Measurements from ENCODE around the gene TLK2.

The TLK2 gene

GRCh38 chr17:62617894-62618472 is 139.4 kb downstream of the TLK2 start:
- Histone ChIP-seq H3K4me3 (ENCODE audit: low read depth, low read length) (no peak overlapping the region), H3K27me3 (replicated peaks) (no peaks in the 10 kb centered on the region), H3K36me3 (replicated peaks) (no peaks in the 10 kb centered on the region), H3K27ac (no peak overlapping the region)
- no peak for DNase-seq
- TF ChIP-seq CTCF (IDR thresholded peaks at IDR 0.05; ENCODE audit: low read depth, low read length, missing control alignments), result no peak
- in situ Hi-C loops (cut with HindIII; ENCODE audit: low pct_ligation_motif_present, low sequenced_read_pairs), result no loop called here

GRCh38 chr17:62618647-62619416 is 140.2 kb downstream of the TLK2 start:
- DNase-seq, result no peak
- no peak for TF ChIP-seq CTCF (IDR thresholded peaks at IDR 0.05; ENCODE audit: low read depth, low read length, missing control alignments)
- Histone ChIP-seq H3K4me3 (ENCODE audit: low read depth, low read length) (no peak overlapping the region), H3K27me3 (replicated peaks) (no peaks in the 10 kb centered on the region), H3K36me3 (replicated peaks) (no peaks in the 10 kb centered on the region), H3K27ac (no peak overlapping the region)
- in situ Hi-C loops (cut with HindIII; ENCODE audit: low pct_ligation_motif_present, low sequenced_read_pairs), result no loop called here

GRCh38 chr17:62619417-62620155 is 141.0 kb downstream of the TLK2 start:
- in situ Hi-C loops (cut with HindIII; ENCODE audit: low pct_ligation_motif_present, low sequenced_read_pairs), result no loop called here
- Histone ChIP-seq H3K27ac (no peak overlapping the region), H3K4me3 (ENCODE audit: low read depth, low read length) (no peak overlapping the region), H3K36me3 (replicated peaks) (no peaks in the 10 kb centered on the region), H3K27me3 (replicated peaks) (no peaks in the 10 kb centered on the region)
- DNase-seq, result no peak
- TF ChIP-seq CTCF (IDR thresholded peaks at IDR 0.05; ENCODE audit: low read depth, low read length, missing control alignments), result no peak

GRCh38 chr17:62621223-62621622 is 142.6 kb downstream of the TLK2 start:
- Histone ChIP-seq H3K27ac (no peak overlapping the region), H3K4me3 (ENCODE audit: low read depth, low read length) (no peak overlapping the region), H3K36me3 (replicated peaks) (no peaks in the 10 kb centered on the region), H3K27me3 (replicated peaks) (no peaks in the 10 kb centered on the region)
- no peak for DNase-seq
- in situ Hi-C loops (cut with HindIII; ENCODE audit: low pct_ligation_motif_present, low sequenced_read_pairs), result no loop called here
- TF ChIP-seq CTCF (IDR thresholded peaks at IDR 0.05; ENCODE audit: low read depth, low read length, missing control alignments), result no peak

GRCh38 chr17:62625184-62625869 is 146.7 kb downstream of the TLK2 start:
- no peak for TF ChIP-seq CTCF (IDR thresholded peaks at IDR 0.05; ENCODE audit: low read depth, low read length, missing control alignments)
- Histone ChIP-seq H3K27me3 (replicated peaks) (no peaks in the 10 kb centered on the region), H3K36me3 (replicated peaks) (no peaks in the 10 kb centered on the region), H3K4me3 (ENCODE audit: low read depth, low read length) (no peak overlapping the region), H3K27ac (no peak overlapping the region)
- in situ Hi-C loops (cut with HindIII; ENCODE audit: low pct_ligation_motif_present, low sequenced_read_pairs), result no loop called here
- DNase-seq, result no peak
